HFFc6 (cell line): Measurements from ENCODE around the gene XIRP1. TPM values are rescaled to one million over a fixed set of nuclear protein-coding genes. Genes with fewer than 3 reads are reported as not detected.

Experiments
- DNase-seq: peaks from one replicate; pipeline ENCODE4 v3.0.0-alpha.2; 2018
- H3K27ac Mint-ChIP-seq: 2 replicates; pipeline ENCODE4 v1.8.0; 2020; ENCODE audit warnings: mild to moderate bottlenecking, mixed read lengths
- H3K27me3 Mint-ChIP-seq: 2 replicates; pipeline ENCODE4 v1.8.0; 2021; ENCODE audit warnings: mild to moderate bottlenecking, moderate library complexity, mixed read lengths; ENCODE audit not compliant: insufficient read depth
- H3K36me3 Mint-ChIP-seq: 2 replicates; pipeline ENCODE4 v1.8.0; 2021; ENCODE audit warnings: low read depth, mixed read lengths
- H3K4me1 Mint-ChIP-seq: 2 replicates; pipeline ENCODE4 v1.8.0; 2020; ENCODE audit warnings: low read depth, mixed read lengths
- H3K4me3 Mint-ChIP-seq: 2 replicates; pipeline ENCODE4 v1.8.0; 2020; ENCODE audit warnings: mild to moderate bottlenecking, moderate library complexity, mixed read lengths
- H3K9me3 Mint-ChIP-seq: 2 replicates; pipeline ENCODE4 v1.8.0; 2020; ENCODE audit warnings: mild to moderate bottlenecking, mixed read lengths
- CTCF ChIP-seq: fragments of 200-600 bp; sonication (generic); IDR thresholded peaks from 2 replicates; pipeline ENCODE4 v1.5.0; 2021; ENCODE audit warnings: antibody characterized with exemption, mild to moderate bottlenecking
- total RNA-seq, 6 experiments: library from RNA; stranded (reverse); fragmentation: NEBNext Ultra II Directional; extraction: Animal tissue kit (Norgen Biotek cat#: 25700); gene quantifications; 2 replicates in 1 of 6; 3 replicates in 5 of 6; pipeline ENCODE4 v1.2.3, GENCODE V29; 2021

XIRP1 gene
- total RNA-seq, 6 experiments from 2014 or later = not detected

GRCh38 chr3:39222462-39222861, 30.1 kb upstream of the XIRP1 start:
- Mint-ChIP-seq H3K4me3 (no peak overlapping the region), H3K36me3 (no peaks in the 10 kb centered on the region), H3K9me3 (no peaks in the 10 kb centered on the region), H3K27ac (no peak overlapping the region), H3K27me3 (peaks cover 32% of the 10 kb centered on the region), H3K4me1 (no peaks in the 10 kb centered on the region)
- no peak for DNase-seq
- TF ChIP-seq CTCF = no peak

- H3K9me3 Mint-ChIP-seq = no peaks in the 10 kb centered on the region
- H3K36me3 Mint-ChIP-seq = no peaks in the 10 kb centered on the region
- DNase-seq = no peak
- no peaks in the 10 kb centered on the region for H3K4me1 Mint-ChIP-seq
- H3K4me3 Mint-ChIP-seq = no peak overlapping the region
- TF ChIP-seq CTCF = no peak
- peaks cover 42% of the 10 kb centered on the region for H3K27me3 Mint-ChIP-seq
- no peak overlapping the region for H3K27ac Mint-ChIP-seq
Observed at GRCh38 chr3:39221141-39221530, 28.7 kb upstream of the XIRP1 start.

- peaks cover 38% of the 10 kb centered on the region for H3K27me3 Mint-ChIP-seq
- H3K27ac Mint-ChIP-seq = no peak overlapping the region
- DNase-seq = no peak
- no peaks in the 10 kb centered on the region for H3K36me3 Mint-ChIP-seq
- H3K4me3 Mint-ChIP-seq = no peak overlapping the region
- no peaks in the 10 kb centered on the region for H3K4me1 Mint-ChIP-seq
- H3K9me3 Mint-ChIP-seq = no peaks in the 10 kb centered on the region
- no peak for TF ChIP-seq CTCF
Observed at GRCh38 chr3:39220407-39221140, 28.2 kb upstream of the XIRP1 start.

GRCh38 chr3:39219702-39220101, 27.3 kb upstream of the XIRP1 start:
- TF ChIP-seq CTCF = no peak
- no peak overlapping the region for H3K4me3 Mint-ChIP-seq
- no peaks in the 10 kb centered on the region for H3K9me3 Mint-ChIP-seq
- H3K4me1 Mint-ChIP-seq = no peaks in the 10 kb centered on the region
- H3K36me3 Mint-ChIP-seq = no peaks in the 10 kb centered on the region
- DNase-seq = no peak
- peaks cover 31% of the 10 kb centered on the region for H3K27me3 Mint-ChIP-seq
- no peak overlapping the region for H3K27ac Mint-ChIP-seq

- no peaks in the 10 kb centered on the region for H3K36me3 Mint-ChIP-seq
- peaks cover 25% of the 10 kb centered on the region for H3K27me3 Mint-ChIP-seq
- TF ChIP-seq CTCF = no peak
- no peak for DNase-seq
- H3K4me3 Mint-ChIP-seq = no peak overlapping the region
- no peaks in the 10 kb centered on the region for H3K9me3 Mint-ChIP-seq
- H3K27ac Mint-ChIP-seq = no peak overlapping the region
- no peaks in the 10 kb centered on the region for H3K4me1 Mint-ChIP-seq
Observed at GRCh38 chr3:39216176-39216790, 23.9 kb upstream of the XIRP1 start.
